Activated naive CD4-positive, alpha-beta T cell treated with anti-CD3 and anti-CD28 coated beads, Interleukin-2, amount 50 U/mL, for 24 hours (primary cell): ENCODE data around the gene PITPNC1.

ENCODE experiments used
- H3K27ac Mint-ChIP-seq: one replicate; pipeline ENCODE4 v1.8.0; 2021; ENCODE audit warnings: mild to moderate bottlenecking, mixed read lengths
- H3K27me3 Mint-ChIP-seq: one replicate; pipeline ENCODE4 v1.8.0; 2021; ENCODE audit warnings: mixed read lengths
- H3K36me3 Mint-ChIP-seq: one replicate; pipeline ENCODE4 v1.8.0; 2021; ENCODE audit warnings: mixed read lengths
- H3K4me1 Mint-ChIP-seq: one replicate; pipeline ENCODE4 v1.8.0; 2021; ENCODE audit warnings: mixed read lengths
- H3K4me3 Mint-ChIP-seq: one replicate; pipeline ENCODE4 v1.8.0; 2021; ENCODE audit warnings: mild to moderate bottlenecking, mixed read lengths
- H3K9me3 Mint-ChIP-seq: one replicate; pipeline ENCODE4 v1.8.0; 2021; ENCODE audit warnings: mixed read lengths

PITPNC1 gene

GRCh38 chr17:67449065-67449464 lies 72.0 kb downstream of the PITPNC1 start:
- Mint-ChIP-seq H3K4me3 (peak overlapping the region; percentile 80), H3K36me3 (peaks cover 2% of the 10 kb centered on the region), H3K27ac (peak overlapping the region; percentile 95), H3K9me3 (no peaks in the 10 kb centered on the region), H3K4me1 (peaks cover 97% of the 10 kb centered on the region), H3K27me3 (no peaks in the 10 kb centered on the region)

GRCh38 chr17:67449845-67450755 lies 73.0 kb downstream of the PITPNC1 start:
- Mint-ChIP-seq H3K4me1 (peaks cover 96% of the 10 kb centered on the region), H3K27me3 (no peaks in the 10 kb centered on the region), H3K27ac (peak overlapping the region; percentile 95), H3K36me3 (peaks cover under 1% of the 10 kb centered on the region), H3K4me3 (peak overlapping the region; percentile 80), H3K9me3 (no peaks in the 10 kb centered on the region)

- Mint-ChIP-seq H3K27ac (peak overlapping the region; percentile 94), H3K4me3 (peak overlapping the region; percentile 71), H3K9me3 (peaks cover 1% of the 10 kb centered on the region), H3K27me3 (no peaks in the 10 kb centered on the region), H3K36me3 (peaks cover 5% of the 10 kb centered on the region), H3K4me1 (peaks cover 98% of the 10 kb centered on the region)
Observed at GRCh38 chr17:67452681-67453554, 75.8 kb downstream of the PITPNC1 start.

- H3K27me3 Mint-ChIP-seq: no peaks in the 10 kb centered on the region
- H3K9me3 Mint-ChIP-seq: peaks cover 10% of the 10 kb centered on the region
- H3K36me3 Mint-ChIP-seq: peaks cover 18% of the 10 kb centered on the region
- H3K4me1 Mint-ChIP-seq: peaks cover 90% of the 10 kb centered on the region
- H3K27ac Mint-ChIP-seq: peak overlapping the region; percentile 96
- peak overlapping the region; percentile 48 for H3K4me3 Mint-ChIP-seq
Observed at GRCh38 chr17:67456103-67456502, 79.0 kb downstream of the PITPNC1 start.

GRCh38 chr17:67456889-67457288 lies 79.8 kb downstream of the PITPNC1 start:
- no peak overlapping the region for H3K4me3 Mint-ChIP-seq
- H3K36me3 Mint-ChIP-seq: peaks cover 18% of the 10 kb centered on the region
- peaks cover 91% of the 10 kb centered on the region for H3K4me1 Mint-ChIP-seq
- H3K27me3 Mint-ChIP-seq: no peaks in the 10 kb centered on the region
- peaks cover 10% of the 10 kb centered on the region for H3K9me3 Mint-ChIP-seq
- H3K27ac Mint-ChIP-seq: peak overlapping the region; percentile 96

GRCh38 chr17:67458203-67458602 lies 81.1 kb downstream of the PITPNC1 start:
- Mint-ChIP-seq H3K4me3 (no peak overlapping the region), H3K27me3 (no peaks in the 10 kb centered on the region), H3K4me1 (peaks cover 90% of the 10 kb centered on the region), H3K9me3 (peaks cover 10% of the 10 kb centered on the region), H3K36me3 (peaks cover 18% of the 10 kb centered on the region), H3K27ac (peak overlapping the region; percentile 81)

- Mint-ChIP-seq H3K4me1 (peaks cover 89% of the 10 kb centered on the region), H3K4me3 (no peak overlapping the region), H3K9me3 (peaks cover 10% of the 10 kb centered on the region), H3K27me3 (no peaks in the 10 kb centered on the region), H3K36me3 (peaks cover 18% of the 10 kb centered on the region), H3K27ac (peak overlapping the region; percentile 90)
Observed at GRCh38 chr17:67459985-67460384, 82.9 kb downstream of the PITPNC1 start.

GRCh38 chr17:67461228-67461780 lies 84.2 kb downstream of the PITPNC1 start:
- Mint-ChIP-seq H3K9me3 (peaks cover 10% of the 10 kb centered on the region), H3K27me3 (no peaks in the 10 kb centered on the region), H3K4me3 (peak overlapping the region; percentile 1), H3K4me1 (peaks cover 85% of the 10 kb centered on the region), H3K27ac (peak overlapping the region; percentile 97), H3K36me3 (peaks cover 18% of the 10 kb centered on the region)

- Mint-ChIP-seq H3K4me1 (peaks cover 85% of the 10 kb centered on the region), H3K27me3 (no peaks in the 10 kb centered on the region), H3K9me3 (peaks cover 10% of the 10 kb centered on the region), H3K27ac (peak overlapping the region; percentile 97), H3K4me3 (peak overlapping the region; percentile 58), H3K36me3 (peaks cover 18% of the 10 kb centered on the region)
Observed at GRCh38 chr17:67461876-67462275, 84.8 kb downstream of the PITPNC1 start.

- Mint-ChIP-seq H3K4me3 (peak overlapping the region; percentile 16), H3K36me3 (no peaks in the 10 kb centered on the region), H3K27me3 (no peaks in the 10 kb centered on the region), H3K27ac (peak overlapping the region; percentile 93), H3K9me3 (no peaks in the 10 kb centered on the region), H3K4me1 (peaks cover 80% of the 10 kb centered on the region)
Observed at GRCh38 chr17:67466251-67466796, 89.2 kb downstream of the PITPNC1 start.

GRCh38 chr17:67467500-67468455 lies 90.7 kb downstream of the PITPNC1 start:
- Mint-ChIP-seq H3K27ac (peak overlapping the region; percentile 95), H3K36me3 (no peaks in the 10 kb centered on the region), H3K27me3 (no peaks in the 10 kb centered on the region), H3K9me3 (no peaks in the 10 kb centered on the region), H3K4me3 (peak overlapping the region; percentile 80), H3K4me1 (peaks cover 79% of the 10 kb centered on the region)

- peak overlapping the region; percentile 81 for H3K4me3 Mint-ChIP-seq
- peak overlapping the region; percentile 85 for H3K27ac Mint-ChIP-seq
- H3K27me3 Mint-ChIP-seq: no peaks in the 10 kb centered on the region
- H3K9me3 Mint-ChIP-seq: no peaks in the 10 kb centered on the region
- no peaks in the 10 kb centered on the region for H3K36me3 Mint-ChIP-seq
- H3K4me1 Mint-ChIP-seq: peaks cover 76% of the 10 kb centered on the region
Observed at GRCh38 chr17:67469208-67469980, 92.3 kb downstream of the PITPNC1 start.

- Mint-ChIP-seq H3K36me3 (no peaks in the 10 kb centered on the region), H3K4me1 (peaks cover 76% of the 10 kb centered on the region), H3K27ac (peak overlapping the region; percentile 85), H3K9me3 (no peaks in the 10 kb centered on the region), H3K27me3 (no peaks in the 10 kb centered on the region), H3K4me3 (peak overlapping the region; percentile 37)
Observed at GRCh38 chr17:67470163-67470562, 93.1 kb downstream of the PITPNC1 start.

GRCh38 chr17:67471118-67471517 lies 94.0 kb downstream of the PITPNC1 start:
- no peak overlapping the region for H3K4me3 Mint-ChIP-seq
- H3K9me3 Mint-ChIP-seq: no peaks in the 10 kb centered on the region
- no peaks in the 10 kb centered on the region for H3K36me3 Mint-ChIP-seq
- peaks cover 79% of the 10 kb centered on the region for H3K4me1 Mint-ChIP-seq
- no peaks in the 10 kb centered on the region for H3K27me3 Mint-ChIP-seq
- H3K27ac Mint-ChIP-seq: no peak overlapping the region
